Measurements from ENCODE around the gene ARID5B.

DNA sequence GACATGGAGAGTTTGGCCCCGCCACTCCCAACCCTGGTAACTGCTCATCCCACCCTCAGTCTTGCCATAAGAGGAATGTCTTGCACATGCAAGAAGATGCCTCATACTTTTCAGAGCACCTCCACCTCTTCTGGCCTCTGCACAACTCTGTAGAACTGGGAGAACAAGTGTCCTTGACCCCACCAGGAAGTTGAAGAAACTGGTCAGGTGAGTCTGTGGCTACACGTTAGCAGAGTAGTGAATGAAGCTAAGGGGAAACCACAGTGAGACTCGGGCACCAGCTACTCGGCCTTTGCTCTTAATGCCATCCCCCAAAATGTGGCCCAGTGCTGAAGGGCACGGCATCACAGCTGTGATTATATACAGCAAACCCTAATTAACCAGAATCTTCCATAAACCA lies 110.1 kb downstream of the ARID5B start:
- TF ChIP-seq, protein P1, sequence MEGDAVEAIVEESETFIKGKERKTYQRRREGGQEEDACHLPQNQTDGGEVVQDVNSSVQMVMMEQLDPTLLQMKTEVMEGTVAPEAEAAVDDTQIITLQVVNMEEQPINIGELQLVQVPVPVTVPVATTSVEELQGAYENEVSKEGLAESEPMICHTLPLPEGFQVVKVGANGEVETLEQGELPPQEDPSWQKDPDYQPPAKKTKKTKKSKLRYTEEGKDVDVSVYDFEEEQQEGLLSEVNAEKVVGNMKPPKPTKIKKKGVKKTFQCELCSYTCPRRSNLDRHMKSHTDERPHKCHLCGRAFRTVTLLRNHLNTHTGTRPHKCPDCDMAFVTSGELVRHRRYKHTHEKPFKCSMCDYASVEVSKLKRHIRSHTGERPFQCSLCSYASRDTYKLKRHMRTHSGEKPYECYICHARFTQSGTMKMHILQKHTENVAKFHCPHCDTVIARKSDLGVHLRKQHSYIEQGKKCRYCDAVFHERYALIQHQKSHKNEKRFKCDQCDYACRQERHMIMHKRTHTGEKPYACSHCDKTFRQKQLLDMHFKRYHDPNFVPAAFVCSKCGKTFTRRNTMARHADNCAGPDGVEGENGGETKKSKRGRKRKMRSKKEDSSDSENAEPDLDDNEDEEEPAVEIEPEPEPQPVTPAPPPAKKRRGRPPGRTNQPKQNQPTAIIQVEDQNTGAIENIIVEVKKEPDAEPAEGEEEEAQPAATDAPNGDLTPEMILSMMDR (IDR thresholded peaks at IDR 0.05; ENCODE audit: poor library complexity) = no peak
- TF ChIP-seq EZH2 (IDR thresholded peaks at IDR 0.05; ENCODE audit: borderline replicate concordance) (no peak), EZH2phosphoT487 (IDR thresholded peaks at IDR 0.05; ENCODE audit: low read depth, severe bottlenecking, unreplicated experiment) (no peak)
